CD8-positive, alpha-beta memory T cell (primary cell): ENCODE data around the gene TPK1. TPM values are rescaled to one million over a fixed set of nuclear protein-coding genes. Genes with fewer than 3 reads are reported as not detected.

ENCODE experiments used
- CTCF ChIA-PET: fragments of 350-600 bp; sonication (Branson Sonifier 250); formaldehyde crosslinking; loops from one replicate; lab custom pipeline; 2021; ENCODE audit warnings: antibody characterized with exemption; lab: Charles Lee
- POLR2A ChIA-PET: fragments of 350-600 bp; sonication (Branson Sonifier 250); formaldehyde crosslinking; loops from one replicate; lab custom pipeline; 2021; ENCODE audit warnings: antibody characterized with exemption; lab: Charles Lee
- DNase-seq, 5 donors: peaks; one replicate each; pipeline versions ENCODE4 v3.0.0 to v3.0.0-alpha.2; 2020 to 2022; ENCODE audit warnings: mixed read lengths in 1 of 5
- H3K27ac ChIP-seq: one replicate; pipeline ENCODE4 v1.7.0; 2013; ENCODE audit warnings: low read depth, mild to moderate bottlenecking, low read length, moderate library complexity
- H3K27me3 ChIP-seq: 2 replicates; pipeline ENCODE4 v1.7.0; 2013; ENCODE audit warnings: low read length, mild to moderate bottlenecking; ENCODE audit not compliant: insufficient read depth, poor library complexity, severe bottlenecking
- H3K36me3 ChIP-seq: 2 replicates; pipeline ENCODE4 v1.7.0; 2013; ENCODE audit warnings: mild to moderate bottlenecking, low read length, moderate library complexity; ENCODE audit not compliant: insufficient read depth
- H3K4me1 ChIP-seq: 2 replicates; pipeline ENCODE4 v1.7.0; 2013; ENCODE audit warnings: mild to moderate bottlenecking, low read length, moderate library complexity; ENCODE audit not compliant: insufficient read depth
- H3K4me3 ChIP-seq: 2 replicates; pipeline ENCODE4 v1.7.0; 2013; ENCODE audit warnings: mild to moderate bottlenecking, low read length
- H3K9me3 ChIP-seq: 2 replicates; pipeline ENCODE4 v1.7.0; 2013; ENCODE audit warnings: mild to moderate bottlenecking, low read length
- H3K27ac Mint-ChIP-seq, 8 donors: one replicate each; pipeline ENCODE4 v1.8.0; 2020 to 2021; ENCODE audit warnings: mixed read lengths in 8 of 8, mild to moderate bottlenecking in 6 of 8, inconsistent platforms in 3 of 8, moderate library complexity in 3 of 8
- H3K27me3 Mint-ChIP-seq, 2 donors: one replicate each; pipeline ENCODE4 v1.8.0; 2020 to 2021; ENCODE audit warnings: mixed read lengths in 2 of 2, mild to moderate bottlenecking in 1 of 2, moderate library complexity in 1 of 2
- H3K36me3 Mint-ChIP-seq, 3 donors: one replicate each; pipeline ENCODE4 v1.8.0; 2020 to 2021; ENCODE audit warnings: mixed read lengths in 3 of 3, inconsistent platforms in 1 of 3, mild to moderate bottlenecking in 1 of 3
- H3K4me1 Mint-ChIP-seq, 3 donors: one replicate each; pipeline ENCODE4 v1.8.0; 2020 to 2021; ENCODE audit warnings: mixed read lengths in 3 of 3, inconsistent platforms in 1 of 3, mild to moderate bottlenecking in 1 of 3
- H3K4me3 Mint-ChIP-seq, 7 donors: one replicate each; pipeline ENCODE4 v1.8.0; 2020 to 2021; ENCODE audit warnings: mixed read lengths in 7 of 7, mild to moderate bottlenecking in 6 of 7, moderate library complexity in 4 of 7, inconsistent platforms in 2 of 7
- H3K9me3 Mint-ChIP-seq, 5 donors: one replicate each; pipeline ENCODE4 v1.8.0; 2020 to 2022; ENCODE audit warnings: mixed read lengths in 5 of 5, mild to moderate bottlenecking in 3 of 5, moderate library complexity in 2 of 5, inconsistent platforms in 1 of 5
- polyA plus RNA-seq: library from polyadenylated mRNA; unstranded; fragments of 300-500 nt; fragmentation: Illumina TruSeq; gene quantifications from one replicate; pipeline ENCODE4 v1.2.3, GENCODE V29; 2021
- total RNA-seq, 2 experiments: library from RNA; stranded (reverse); gene quantifications; one replicate each; pipeline ENCODE4 v1.2.3, GENCODE V29; 2021

TPK1 gene
- total and polyA plus RNA-seq, 3 experiments from 2014 or later: 18.0 to 20.1 (median 19.0) TPM

DNA sequence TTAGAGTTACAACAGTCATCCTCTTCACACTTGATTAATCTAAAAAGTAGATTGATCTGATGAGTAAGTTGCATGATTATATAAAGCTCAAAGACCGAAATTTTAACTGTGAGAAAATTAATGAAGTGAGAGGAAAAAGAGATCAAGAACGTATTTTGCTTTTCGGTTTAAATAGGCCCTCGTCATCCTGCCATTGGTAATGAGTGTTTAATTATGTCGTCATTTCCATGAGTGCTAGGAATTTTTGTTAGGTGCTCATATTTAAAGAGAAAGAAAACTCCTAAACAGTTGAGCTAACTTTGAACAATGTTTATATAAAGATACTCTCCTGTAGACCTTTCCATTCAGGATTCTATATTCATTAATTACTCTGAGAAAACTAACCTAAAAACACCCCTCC is 159.4 kb downstream of the TPK1 start:
- Histone ChIP-seq H3K27me3 (no peaks in the 10 kb centered on the region), H3K4me1 (no peaks in the 10 kb centered on the region), H3K4me3 (no peak overlapping the region), H3K36me3 (no peaks in the 10 kb centered on the region), H3K9me3 (no peaks in the 10 kb centered on the region), H3K27ac (no peak overlapping the region)
- Mint-ChIP-seq H3K4me1 (no peaks in the 10 kb centered on the region), H3K27ac (no peak overlapping the region), H3K36me3 (peaks cover 0 to 7% (median 1%) of the 10 kb centered on the region in 3 donors), H3K9me3 (no peaks in the 10 kb centered on the region), H3K4me3 (no peak overlapping the region), H3K27me3 (no peaks in the 10 kb centered on the region)
- ChIA-PET POLR2A (no interaction called here), CTCF (interaction anchor here (0.7 kb wide), 1 partner anchor 64 kb away, joined by 3 read pairs; no protein-coding TSS in a partner anchor)
- DNase-seq: no peak

DNA sequence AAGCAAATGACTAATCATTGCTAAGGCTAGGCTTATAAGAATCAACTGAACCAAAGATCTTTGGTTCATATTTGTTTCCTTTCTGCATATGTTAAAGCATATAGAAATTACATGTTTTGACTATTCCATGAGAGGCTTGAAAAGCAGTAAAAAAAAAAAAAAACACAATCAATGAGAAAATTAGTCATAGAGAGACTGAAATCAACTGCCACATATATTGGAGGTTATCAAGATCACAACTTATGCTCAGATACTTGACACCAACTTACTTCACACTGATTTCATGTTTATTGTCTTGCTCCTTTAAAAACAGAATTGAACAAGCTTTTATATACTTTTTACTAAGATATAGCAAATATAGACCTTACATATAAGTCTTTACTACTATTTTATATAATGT is 161.3 kb downstream of the TPK1 start:
- POLR2A ChIA-PET: no interaction called here
- no peaks in the 10 kb centered on the region for H3K36me3 ChIP-seq
- no peak overlapping the region for H3K27ac ChIP-seq
- no peaks in the 10 kb centered on the region for H3K9me3 ChIP-seq
- H3K4me3 ChIP-seq: no peak overlapping the region
- no peak for DNase-seq
- no peak overlapping the region for H3K27ac Mint-ChIP-seq
- H3K4me1 Mint-ChIP-seq: no peaks in the 10 kb centered on the region
- no peaks in the 10 kb centered on the region for H3K27me3 ChIP-seq
- H3K4me1 ChIP-seq: no peaks in the 10 kb centered on the region
- CTCF ChIA-PET: no interaction called here
- H3K9me3 Mint-ChIP-seq: no peaks in the 10 kb centered on the region
- H3K27me3 Mint-ChIP-seq: no peaks in the 10 kb centered on the region
- H3K4me3 Mint-ChIP-seq: no peak overlapping the region
- H3K36me3 Mint-ChIP-seq: peaks cover 0 to 7% (median 0%) of the 10 kb centered on the region in 3 donors

DNA sequence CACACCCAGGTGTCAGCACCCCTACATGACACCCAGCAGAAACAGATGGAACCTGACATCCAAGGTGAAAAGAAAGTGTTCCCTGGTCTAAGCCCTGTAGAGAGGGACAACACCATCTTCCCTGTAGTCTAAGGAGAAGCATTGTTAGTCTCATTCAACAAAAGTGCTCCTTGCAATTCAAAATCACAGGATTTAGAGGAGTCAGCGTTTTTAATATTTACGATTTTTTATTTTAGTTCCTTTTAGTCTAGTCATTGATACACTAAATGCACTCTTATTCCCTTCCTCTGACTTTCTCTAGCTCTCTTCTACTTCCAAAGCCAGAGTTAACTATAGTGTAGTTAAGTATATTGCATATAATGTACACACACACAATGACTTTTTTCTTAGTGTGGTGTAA is 163.0 kb downstream of the TPK1 start:
- Mint-ChIP-seq H3K36me3 (peaks cover 0 to 7% (median 0%) of the 10 kb centered on the region in 3 donors), H3K9me3 (no peaks in the 10 kb centered on the region), H3K27me3 (no peaks in the 10 kb centered on the region), H3K4me1 (no peaks in the 10 kb centered on the region), H3K27ac (no peak overlapping the region), H3K4me3 (no peak overlapping the region)
- no peak for DNase-seq
- Histone ChIP-seq H3K4me1 (no peaks in the 10 kb centered on the region), H3K27ac (no peak overlapping the region), H3K36me3 (no peaks in the 10 kb centered on the region), H3K4me3 (no peak overlapping the region), H3K27me3 (no peaks in the 10 kb centered on the region), H3K9me3 (no peaks in the 10 kb centered on the region)
- CTCF ChIA-PET: no interaction called here
- POLR2A ChIA-PET: no interaction called here

DNA sequence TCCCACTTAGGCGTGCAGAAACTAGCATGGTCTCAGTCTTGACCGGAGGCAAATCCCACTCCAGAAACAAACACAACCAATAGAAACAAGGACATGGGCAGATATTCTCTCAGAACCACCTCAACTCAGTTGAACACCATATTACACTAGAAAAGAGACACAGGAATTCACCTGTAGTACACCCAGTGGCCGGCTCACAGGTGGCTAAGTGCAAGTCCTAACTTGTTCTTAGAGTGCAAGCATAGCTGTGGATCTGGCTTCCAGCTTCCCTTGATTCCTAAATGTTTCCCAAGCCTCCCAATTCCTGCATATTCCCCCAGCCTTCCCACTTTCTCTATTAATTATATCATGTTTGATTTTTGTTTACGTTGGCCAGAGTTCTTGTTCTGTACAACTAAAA is 164.4 kb downstream of the TPK1 start:
- ChIA-PET POLR2A (no interaction called here), CTCF (no interaction called here)
- Mint-ChIP-seq H3K9me3 (no peaks in the 10 kb centered on the region), H3K4me3 (no peak overlapping the region), H3K27me3 (no peaks in the 10 kb centered on the region), H3K36me3 (peaks cover 0 to 9% (median 1%) of the 10 kb centered on the region in 3 donors), H3K27ac (no peak overlapping the region), H3K4me1 (no peaks in the 10 kb centered on the region)
- no peaks in the 10 kb centered on the region for H3K36me3 ChIP-seq
- no peak for DNase-seq
- no peaks in the 10 kb centered on the region for H3K9me3 ChIP-seq
- no peak overlapping the region for H3K4me3 ChIP-seq
- no peaks in the 10 kb centered on the region for H3K27me3 ChIP-seq
- H3K4me1 ChIP-seq: no peaks in the 10 kb centered on the region
- no peak overlapping the region for H3K27ac ChIP-seq

DNA sequence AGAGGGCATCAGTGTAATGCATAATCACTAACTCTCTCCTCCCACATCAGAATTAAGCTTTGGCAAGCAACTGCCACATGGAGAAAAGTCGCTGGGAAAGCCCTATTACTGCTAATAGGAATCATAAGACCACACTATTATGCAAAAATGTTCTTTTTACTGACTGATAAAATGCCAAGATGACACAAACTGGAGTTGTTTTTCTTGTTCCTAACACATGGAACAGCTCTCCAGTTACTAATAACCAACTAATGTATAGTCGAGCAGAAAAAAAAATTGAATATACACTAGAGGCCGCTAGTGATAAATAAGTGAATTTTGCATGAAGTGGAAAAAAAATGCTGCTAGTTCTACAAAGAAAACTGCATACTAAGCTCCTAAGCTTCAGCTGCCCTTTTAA is 165.6 kb downstream of the TPK1 start:
- Mint-ChIP-seq H3K9me3 (no peaks in the 10 kb centered on the region), H3K36me3 (peaks cover 2 to 7% (median 7%) of the 10 kb centered on the region in 3 donors), H3K4me3 (no peak overlapping the region), H3K27ac (no peak overlapping the region), H3K27me3 (peaks cover 0 to 1% of the 10 kb centered on the region in 2 donors), H3K4me1 (no peaks in the 10 kb centered on the region)
- DNase-seq: no peak
- Histone ChIP-seq H3K27ac (no peak overlapping the region), H3K9me3 (no peaks in the 10 kb centered on the region), H3K4me1 (no peaks in the 10 kb centered on the region), H3K4me3 (no peak overlapping the region), H3K27me3 (no peaks in the 10 kb centered on the region), H3K36me3 (no peaks in the 10 kb centered on the region)
- POLR2A ChIA-PET: no interaction called here
- CTCF ChIA-PET: no interaction called here

DNA sequence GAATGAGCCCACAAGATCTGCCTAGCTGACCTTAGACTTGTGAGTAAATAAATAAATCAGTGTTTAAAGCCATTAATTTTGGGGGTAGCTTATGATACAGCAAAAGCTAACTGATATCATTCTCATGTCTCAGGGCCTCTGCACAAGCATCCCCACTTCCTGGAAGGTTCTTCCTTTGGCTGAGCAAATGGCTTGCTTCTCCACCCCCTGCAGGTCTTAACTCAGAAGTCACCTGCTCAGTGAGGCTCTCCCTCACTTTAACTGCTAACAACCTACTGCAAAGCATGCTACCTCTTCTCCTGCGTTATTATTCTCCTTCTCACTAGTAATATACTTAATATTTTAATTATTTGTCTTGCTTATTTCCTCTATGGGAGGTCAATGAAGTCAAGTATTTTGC is 167.3 kb downstream of the TPK1 start:
- H3K4me1 ChIP-seq: no peaks in the 10 kb centered on the region
- Mint-ChIP-seq H3K27me3 (peaks cover 0 to 1% of the 10 kb centered on the region in 2 donors), H3K36me3 (peaks cover 11 to 21% (median 13%) of the 10 kb centered on the region in 3 donors), H3K27ac (no peak overlapping the region), H3K4me1 (no peaks in the 10 kb centered on the region), H3K4me3 (no peak overlapping the region), H3K9me3 (no peaks in the 10 kb centered on the region)
- H3K36me3 ChIP-seq: no peaks in the 10 kb centered on the region
- POLR2A ChIA-PET: no interaction called here
- no peak for DNase-seq
- H3K27me3 ChIP-seq: no peaks in the 10 kb centered on the region
- CTCF ChIA-PET: interaction anchor here (1.1 kb wide), 1 partner anchor 12 kb away, joined by 3 read pairs; no protein-coding TSS in a partner anchor
- H3K27ac ChIP-seq: no peak overlapping the region
- H3K9me3 ChIP-seq: no peaks in the 10 kb centered on the region
- H3K4me3 ChIP-seq: no peak overlapping the region

DNA sequence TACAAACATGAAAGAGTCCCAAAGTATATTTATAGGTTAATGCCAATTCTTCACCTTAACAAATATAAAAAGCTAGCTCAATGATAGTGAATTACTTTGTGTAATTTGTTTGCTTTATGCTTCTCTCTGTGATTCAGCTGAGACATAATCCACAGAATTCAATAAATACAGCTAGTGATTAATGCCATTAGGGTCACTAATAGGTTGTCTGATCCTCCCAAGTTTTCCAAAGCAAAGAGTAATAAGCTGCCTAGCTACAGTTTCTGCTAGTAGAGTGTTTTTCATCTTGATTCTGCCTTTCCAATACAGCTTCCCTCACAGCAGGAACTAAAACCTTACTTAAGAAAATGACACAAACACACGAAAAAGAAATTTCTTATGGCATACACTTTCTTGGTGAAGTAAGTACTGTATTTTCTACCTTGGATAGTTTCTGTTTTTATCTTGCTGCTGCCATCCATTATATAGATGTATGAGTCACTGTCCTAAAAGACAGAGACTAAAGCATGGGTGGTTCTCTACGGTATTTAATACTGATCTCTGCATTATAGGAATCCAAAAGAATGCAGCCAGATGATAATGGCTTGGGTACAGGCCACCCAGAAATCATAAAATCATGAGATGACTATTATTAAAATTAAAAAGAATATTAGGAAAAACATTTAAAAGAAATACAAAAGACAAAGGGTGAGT is 170.0 kb downstream of the TPK1 start:
- H3K27ac Mint-ChIP-seq: no peak overlapping the region
- H3K4me1 ChIP-seq: no peaks in the 10 kb centered on the region
- CTCF ChIA-PET: no interaction called here

DNA sequence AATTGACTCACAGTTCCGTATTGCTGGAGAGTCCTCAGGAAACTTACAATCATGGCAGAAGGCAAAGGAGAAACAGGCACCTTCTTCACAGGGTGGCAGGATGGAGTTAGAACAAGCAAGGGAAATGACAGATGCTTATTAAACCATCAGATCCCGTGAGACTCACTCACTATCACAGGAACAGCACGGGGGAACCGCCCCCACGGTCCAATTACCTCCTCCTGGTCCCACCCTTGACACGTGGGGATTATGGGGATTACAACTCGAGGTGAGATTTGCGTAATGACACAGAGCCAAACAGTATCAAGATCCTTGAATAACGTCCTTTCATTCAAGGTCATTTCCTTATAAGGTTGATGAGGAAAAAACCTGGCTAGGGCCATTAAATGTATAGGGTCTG is 176.6 kb downstream of the TPK1 start:
- Histone ChIP-seq H3K27ac (no peak overlapping the region), H3K4me3 (no peak overlapping the region), H3K9me3 (no peaks in the 10 kb centered on the region), H3K27me3 (no peaks in the 10 kb centered on the region), H3K4me1 (no peaks in the 10 kb centered on the region), H3K36me3 (no peaks in the 10 kb centered on the region)
- Mint-ChIP-seq H3K9me3 (no peaks in the 10 kb centered on the region), H3K4me1 (no peaks in the 10 kb centered on the region), H3K36me3 (peaks cover 8 to 21% (median 12%) of the 10 kb centered on the region in 3 donors), H3K27ac (no peak overlapping the region), H3K4me3 (no peak overlapping the region), H3K27me3 (no peaks in the 10 kb centered on the region)
- no peak for DNase-seq
- ChIA-PET POLR2A (no interaction called here), CTCF (no interaction called here)

More for the DNA sequence above, 170.0 kb downstream of the TPK1 start:
- Mint-ChIP-seq H3K4me1 (no peaks in the 10 kb centered on the region), H3K27me3 (peaks cover 0 to 1% of the 10 kb centered on the region in 2 donors), H3K4me3 (no peak overlapping the region), H3K36me3 (peaks cover 13 to 35% (median 22%) of the 10 kb centered on the region in 3 donors), H3K9me3 (no peaks in the 10 kb centered on the region)
- Histone ChIP-seq H3K27ac (no peak overlapping the region), H3K36me3 (no peaks in the 10 kb centered on the region), H3K9me3 (no peaks in the 10 kb centered on the region), H3K4me3 (no peak overlapping the region), H3K27me3 (no peaks in the 10 kb centered on the region)
- no peak for DNase-seq
- POLR2A ChIA-PET: no interaction called here
